GM19099 (cell line): ENCODE measurements around the gene H1-8.

Experiments
- POLR2A ChIP-seq: IDR thresholded peaks from 3 replicates; pipeline ENCODE4 v1.6.1; 2011; ENCODE audit warnings: low read depth; ENCODE audit not compliant: insufficient read length; ENCODE audit errors: extremely low read depth

Gene H1-8, protein sequence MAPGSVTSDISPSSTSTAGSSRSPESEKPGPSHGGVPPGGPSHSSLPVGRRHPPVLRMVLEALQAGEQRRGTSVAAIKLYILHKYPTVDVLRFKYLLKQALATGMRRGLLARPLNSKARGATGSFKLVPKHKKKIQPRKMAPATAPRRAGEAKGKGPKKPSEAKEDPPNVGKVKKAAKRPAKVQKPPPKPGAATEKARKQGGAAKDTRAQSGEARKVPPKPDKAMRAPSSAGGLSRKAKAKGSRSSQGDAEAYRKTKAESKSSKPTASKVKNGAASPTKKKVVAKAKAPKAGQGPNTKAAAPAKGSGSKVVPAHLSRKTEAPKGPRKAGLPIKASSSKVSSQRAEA

GRCh38 chr3:129543156-129543790 lies at the start of gene H1-8:
H1-8 (plus strand) TSS chr3:129543175; CDS start chr3:129543219, 44 bp downstream.
- TF ChIP-seq POLR2A, result no peak

GRCh38 chr3:129493206-129493605 lies 49.8 kb upstream of the H1-8 start:
- no peak for TF ChIP-seq POLR2A

DNA sequence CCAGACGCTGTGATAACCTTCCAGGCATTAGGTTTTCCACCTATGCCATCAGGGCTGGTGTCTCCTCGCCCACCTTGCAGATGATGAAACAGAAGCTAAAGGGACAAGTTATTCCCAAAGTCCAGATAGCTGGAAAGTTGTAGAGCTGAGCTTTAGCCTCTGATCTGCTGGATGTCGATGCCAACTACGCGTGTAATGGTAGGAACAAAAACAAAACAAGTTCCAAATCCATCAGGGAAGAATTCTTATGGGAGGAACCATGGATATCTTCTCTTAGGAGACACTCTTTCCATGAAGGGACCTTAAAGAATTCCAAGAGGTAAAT lies 42.7 kb upstream of the H1-8 start:
- no peak for TF ChIP-seq POLR2A

GRCh38 chr3:129501630-129502029 lies 41.3 kb upstream of the H1-8 start:
- no peak for TF ChIP-seq POLR2A

DNA sequence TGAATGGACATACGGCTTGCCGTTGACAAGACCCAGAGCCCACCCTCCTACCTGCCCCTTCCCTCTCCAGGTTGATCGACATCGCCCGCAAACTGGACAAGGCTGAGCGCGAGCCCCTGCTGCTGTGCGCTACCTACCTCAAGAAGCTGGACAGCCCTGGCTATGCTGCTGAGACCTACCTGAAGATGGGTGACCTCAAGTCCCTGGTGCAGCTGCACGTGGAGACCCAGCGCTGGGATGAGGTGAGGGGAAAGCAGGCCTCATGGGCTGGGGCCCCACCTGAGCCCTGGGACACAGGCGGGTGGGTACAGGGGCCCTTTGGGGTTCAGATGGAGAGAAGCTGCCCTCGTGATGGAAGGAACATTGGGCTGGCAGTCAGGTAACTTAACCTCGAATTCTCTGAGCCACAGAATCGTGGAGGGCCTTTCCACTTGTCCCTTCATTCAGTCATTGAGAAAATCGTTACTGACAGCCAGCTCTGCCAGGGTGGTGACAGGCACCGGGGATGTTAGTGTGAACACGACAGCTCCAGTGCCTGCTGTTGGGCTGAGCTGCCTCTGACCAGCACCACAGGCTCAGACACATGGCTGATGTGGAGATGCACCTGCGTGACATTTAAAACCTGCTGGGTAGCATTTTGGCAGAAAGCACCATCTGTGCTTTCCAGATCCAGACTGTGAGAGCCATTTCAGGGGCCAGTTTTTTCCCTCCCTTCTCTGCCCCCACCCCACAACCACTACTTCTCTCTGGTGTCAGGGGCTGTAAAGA lies 40.1 kb upstream of the H1-8 start:
- TF ChIP-seq POLR2A, result no peak

DNA sequence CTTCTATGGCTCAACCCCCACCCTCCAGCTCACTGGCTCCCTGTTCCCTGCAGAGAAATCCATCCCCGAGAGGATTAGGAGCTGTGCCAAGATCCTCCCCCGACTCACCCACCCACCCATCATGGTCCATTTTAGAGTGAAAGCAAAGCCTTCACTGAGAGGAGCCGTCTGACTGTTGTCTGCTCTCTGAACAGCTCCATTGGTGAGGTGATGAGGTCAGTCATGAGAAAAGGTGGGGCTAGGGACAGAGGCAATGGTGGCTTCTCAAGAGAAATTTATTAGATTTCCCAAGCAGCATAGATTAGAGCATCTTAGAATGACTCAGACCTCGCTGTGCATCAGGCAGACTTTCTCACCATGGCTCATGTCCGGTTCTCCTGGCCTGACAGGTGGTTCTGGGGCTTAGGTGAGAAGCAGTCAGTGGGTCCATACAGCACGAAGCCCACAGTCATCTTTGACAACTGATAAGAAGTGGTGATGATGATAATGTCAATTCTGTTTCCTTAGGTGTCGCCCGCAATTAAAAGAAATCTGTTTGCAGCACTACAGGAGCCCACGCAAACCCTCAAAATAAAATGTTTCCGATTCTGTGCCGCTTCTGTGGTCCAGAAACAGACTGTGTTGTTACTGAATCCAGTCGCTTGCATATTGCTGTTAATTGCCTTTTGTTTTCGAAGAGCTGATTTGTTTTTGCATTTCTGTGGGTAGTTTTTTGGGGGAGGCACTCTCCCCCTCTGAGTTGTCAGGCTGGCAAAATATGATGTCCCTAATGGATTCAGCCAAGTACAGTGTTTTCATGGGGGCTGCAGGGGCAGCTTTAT lies 39.3 kb upstream of the H1-8 start:
- TF ChIP-seq POLR2A, result no peak

- no peak for TF ChIP-seq POLR2A
These were observed 38.4 kb upstream of the H1-8 start for GRCh38 chr3:129504471-129505100.

DNA sequence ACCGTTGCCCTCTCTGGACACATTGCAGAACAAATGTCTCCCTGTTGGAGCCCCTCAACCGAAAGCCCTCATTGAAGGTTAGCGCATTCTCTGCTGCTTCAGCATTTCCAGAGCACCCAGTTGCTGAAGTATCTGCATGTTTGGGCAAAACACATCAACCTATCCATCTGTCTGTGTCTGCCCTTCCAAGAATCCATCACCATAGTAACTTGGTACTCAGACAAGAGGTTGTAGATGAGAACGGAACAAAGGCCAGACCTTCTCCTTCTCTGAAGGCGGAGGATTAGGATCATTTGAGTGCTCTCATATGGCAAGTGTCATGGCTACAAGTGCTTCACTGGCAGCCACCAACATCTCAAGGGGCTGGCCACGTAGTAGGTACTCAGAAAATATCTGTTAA lies 37.6 kb upstream of the H1-8 start:
- no peak for TF ChIP-seq POLR2A

DNA sequence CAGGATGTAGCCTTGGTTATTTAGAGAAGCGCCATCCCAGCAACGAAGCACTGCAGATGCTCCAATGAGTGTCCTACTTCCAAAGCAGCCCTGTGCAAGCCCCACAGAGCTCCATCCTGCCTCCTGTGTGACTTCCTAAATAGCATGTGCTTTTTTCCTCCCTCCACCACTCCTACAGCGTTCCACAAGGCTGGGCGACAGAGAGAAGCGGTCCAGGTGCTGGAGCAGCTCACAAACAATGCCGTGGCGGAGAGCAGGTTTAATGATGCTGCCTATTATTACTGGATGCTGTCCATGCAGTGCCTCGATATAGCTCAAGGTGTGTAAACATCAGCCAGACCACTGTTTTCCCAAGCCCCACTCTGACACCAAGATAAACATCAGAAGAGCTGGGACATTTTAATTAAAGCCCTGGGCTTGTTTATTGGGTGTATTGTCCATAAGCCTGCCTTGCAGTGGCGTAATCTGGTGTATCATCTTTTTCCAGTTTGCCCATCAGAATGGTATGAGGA lies 36.7 kb upstream of the H1-8 start:
- TF ChIP-seq POLR2A, result no peak

GRCh38 chr3:129507181-129507831 lies 35.7 kb upstream of the H1-8 start:
- TF ChIP-seq POLR2A, result no peak

DNA sequence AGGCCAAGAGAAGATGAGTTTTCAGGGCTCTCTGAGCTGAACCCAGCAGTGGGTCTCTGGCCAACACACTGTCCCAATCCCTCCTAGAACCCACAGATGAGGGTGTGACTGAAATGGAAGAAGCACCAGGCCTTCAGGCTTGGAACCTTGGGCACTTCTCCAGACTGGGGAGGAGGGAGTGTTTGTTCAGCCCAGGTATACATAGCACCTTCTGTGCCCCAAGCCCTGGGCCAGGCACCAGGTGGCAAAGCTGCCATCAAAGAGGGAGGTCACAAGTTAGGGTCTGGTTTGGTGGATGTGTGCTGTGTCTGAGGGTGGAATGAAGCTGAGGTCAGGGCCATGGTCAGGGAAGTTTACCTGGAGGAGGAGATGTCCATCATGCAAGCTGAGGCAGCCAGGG lies 30.4 kb upstream of the H1-8 start:
- no peak for TF ChIP-seq POLR2A

DNA sequence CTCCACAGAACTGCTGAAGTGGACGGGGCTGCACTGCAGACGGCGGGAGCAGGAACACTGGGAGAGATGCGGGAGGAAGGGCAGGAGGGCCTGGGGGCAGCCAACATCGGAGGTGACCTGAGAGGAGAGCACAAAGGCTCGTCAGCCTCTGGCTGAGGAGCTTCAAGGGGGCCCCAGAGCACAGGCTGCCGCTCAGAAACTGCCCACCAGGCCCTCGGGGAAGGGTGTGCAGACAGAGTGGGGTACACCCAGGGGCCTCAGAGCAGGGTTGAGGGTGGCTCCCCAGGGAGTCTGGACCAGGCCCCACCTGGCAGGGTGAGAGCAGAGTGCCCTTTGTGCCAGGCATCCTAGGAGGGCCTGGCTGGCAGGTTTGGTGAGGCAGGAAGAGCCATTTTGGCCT lies 29.3 kb upstream of the H1-8 start:
- TF ChIP-seq POLR2A, result no peak

GRCh38 chr3:129514110-129514509 lies 28.9 kb upstream of the H1-8 start:
- no peak for TF ChIP-seq POLR2A

- TF ChIP-seq POLR2A, result no peak
These were observed 28.4 kb upstream of the H1-8 start for GRCh38 chr3:129514563-129514962.
